Gastrocnemius medialis (tissue), 4 donors: Measurements from ENCODE around the gene CHSY1.

Experiments used
- CTCF ChIP-seq, 5 experiments: fragments of 450-650 bp in 3 of 5; fragments of 200-600 bp in 2 of 5; sonication (generic) in 2 of 5; IDR thresholded peaks in 4 of 5; conservative IDR thresholded peaks in 1 of 5; 1 replicate in 4 of 5; 2 replicates in 1 of 5; pipeline ENCODE4 v1.5.1; 2016 to 2019; ENCODE audit warnings: antibody characterized with exemption in 5 of 5, mild to moderate bottlenecking in 3 of 5, moderate library complexity in 3 of 5
- POLR2A ChIP-seq, 2 donors: fragments of 450-650 bp; IDR thresholded peaks; one replicate each; pipeline ENCODE4 v1.6.1; 2017; ENCODE audit warnings: antibody characterized with exemption in 2 of 2, mild to moderate bottlenecking in 2 of 2, moderate library complexity in 2 of 2

GRCh38 chr15:101138913-101139880, 112.7 kb downstream of the CHSY1 start:
- no peak for TF ChIP-seq CTCF (IDR thresholded peaks at IDR 0.05 in 4 of 5, conservative IDR thresholded peaks at IDR 0.05 in 1 of 5)
- TF ChIP-seq POLR2A (IDR thresholded peaks at IDR 0.05), result no peak
